ENCODE measurements around the gene FAM107B. TPM values are rescaled to one million over a fixed set of nuclear protein-coding genes. Genes with fewer than 3 reads are reported as not detected.

The FAM107B gene
- total and polyA plus RNA-seq, 2 of the 8 experiments (the other 6 are each of a cell fraction or from before 2014, with no cell fraction given) = 7.5 to 28.1 TPM

- Histone ChIP-seq H3K23me2 (ENCODE audit: low read depth, low read length) (no peaks in the 10 kb centered on the region), H2BK12ac (ENCODE audit: low read depth, low read length) (no peak overlapping the region), H3K4ac (replicated peaks; ENCODE audit: insufficient read length, low read depth, low read length) (no peak overlapping the region), H2AK5ac (ENCODE audit: low read depth, low read length) (no peak overlapping the region), H4K20me1 (replicated peaks in 1 of 2; ENCODE audit: control insufficient read depth in 1 of 2, insufficient read depth in 2 of 2, low read length in 2 of 2) (no peaks in the 10 kb centered on the region), H2BK120ac (replicated peaks; ENCODE audit: low read depth, low read length) (no peak overlapping the region), H2AFZ (ENCODE audit: low read length) (no peak overlapping the region), H4K5ac (ENCODE audit: insufficient read length, low read depth, low read length) (no peak overlapping the region), H3K9me3 (ENCODE audit: insufficient read depth in 2 of 2, low read depth in 1 of 2, low read length in 1 of 2) (no peaks in the 10 kb centered on the region), H3K9ac (replicated peaks in 1 of 4; ENCODE audit: extremely low read depth in 1 of 4, low read depth in 3 of 4, low read length in 3 of 4) (no peak overlapping the region), H2BK15ac (ENCODE audit: low read length) (no peak overlapping the region), H3K27me3 (replicated peaks in 1 of 4; ENCODE audit: control insufficient read depth in 3 of 4, extremely low read depth in 1 of 4, insufficient read depth in 3 of 4, low read length in 3 of 4) (no peaks in the 10 kb centered on the region), H3K27ac (ENCODE audit: low read depth, low read length) (no peak overlapping the region; the same call in 1 of the 2 replicates), H2BK20ac (ENCODE audit: low read length) (no peak overlapping the region), H3K79me2 (ENCODE audit: control insufficient read depth in 1 of 2, insufficient read depth in 2 of 2, low read length in 2 of 2) (no peaks in the 10 kb centered on the region), H3K4me3 (ENCODE audit: extremely low read depth in 1 of 4, insufficient read depth in 2 of 4, low read depth in 3 of 4, low read length in 4 of 4) (no peak overlapping the region), H3K4me1 (replicated peaks in 1 of 4; ENCODE audit: control insufficient read depth in 3 of 4, insufficient read depth in 4 of 4, low read length in 3 of 4) (peaks cover 0 to 22% (median 7%) of the 10 kb centered on the region in 4 experiments; a peak in 4 of 7 replicates), H2BK5ac (ENCODE audit: low read depth, low read length) (no peak overlapping the region), H3K18ac (ENCODE audit: extremely low read depth, low read length) (no peak overlapping the region), H3K36me3 (ENCODE audit: control insufficient read depth in 2 of 4, insufficient read depth in 4 of 4, low read length in 3 of 4) (no peaks in the 10 kb centered on the region), H3K14ac (ENCODE audit: insufficient read length) (no peak overlapping the region), H3K56ac (replicated peaks; ENCODE audit: insufficient read length, low read depth, low read length) (no peak overlapping the region), H3K23ac (ENCODE audit: insufficient read length) (no peak overlapping the region), H4K8ac (ENCODE audit: extremely low read depth, insufficient read depth, low read length) (no peak overlapping the region), H3K4me2 (ENCODE audit: insufficient read depth in 1 of 2, low read depth in 2 of 2, low read length in 2 of 2) (no peak overlapping the region), H4K91ac (replicated peaks; ENCODE audit: insufficient read length, low read length) (no peak overlapping the region), H3K79me1 (ENCODE audit: low read depth, low read length) (no peaks in the 10 kb centered on the region)
- WGBS, 2 experiments (ENCODE audit: extremely low coverage in 1 of 2, insufficient coverage in 1 of 2, insufficient read length in 1 of 2, insufficient replicate concordance in 2 of 2, low coverage in 1 of 2, low lambda C conversion rate in 2 of 2, missing lambda C conversion rate in 1 of 2) = 62% methylated on average over 8 of the region's 8 CpGs; no CpG with 5 or more reads in 1 of the 2 experiments
- POLR2A ChIA-PET (ENCODE audit: partially characterized antibody) = no interaction called here
- DNase-seq (ENCODE audit: low read depth in 1 of 2, low spot score in 2 of 2) = no peak
- CTCF ChIA-PET (ENCODE audit: partially characterized antibody) = interaction anchor here (1.2 kb wide), 1 partner anchor 34 kb away, joined by 3 read pairs; no protein-coding TSS in a partner anchor
- FAIRE-seq = peak; percentile 24
- TF ChIP-seq POU5F1 (IDR thresholded peaks at IDR 0.05; ENCODE audit: low read depth, low read length) (no peak), BCL11A (IDR thresholded peaks at IDR 0.05; ENCODE audit: low read depth in 2 of 2, low read length in 2 of 2) (no peak), ZNF274 (IDR thresholded peaks at IDR 0.05; ENCODE audit: borderline replicate concordance, extremely low read depth, low read length) (no peak), SIN3A (conservative IDR thresholded peaks at IDR 0.05 in 1 of 2, IDR thresholded peaks at IDR 0.05 in 1 of 2; ENCODE audit: low read depth in 1 of 2, low read length in 2 of 2) (no peak), CBX5 (IDR thresholded peaks at IDR 0.05; ENCODE audit: low read depth, low read length) (no peak)
Measured at GRCh38 chr10:14653271-14654161, 121.2 kb downstream of the FAM107B start.

All from H1 (cell line).